Ascending aorta (tissue), 2 donors: ENCODE measurements around the gene BHLHE23. TPM values are rescaled to one million over a fixed set of nuclear protein-coding genes. Genes with fewer than 3 reads are reported as not detected.

ENCODE experiments used
- DNase-seq, 2 donors: peaks; one replicate each; pipeline ENCODE4 v3.0.0-alpha.2; 2019; ENCODE audit warnings: low spot score in 2 of 2
- H3K27ac ChIP-seq, 2 donors: fragments of 200-600 bp; sonication (generic); one replicate each; pipeline ENCODE4 v1.5.1; 2016 to 2017; ENCODE audit warnings: mild to moderate bottlenecking in 1 of 2
- H3K27me3 ChIP-seq: fragments of 200-600 bp; sonication (generic); one replicate; pipeline ENCODE4 v1.5.1; 2017
- H3K36me3 ChIP-seq, 2 donors: fragments of 200-600 bp; sonication (generic); one replicate each; pipeline ENCODE4 v1.5.1; 2016
- H3K4me1 ChIP-seq, 2 donors: fragments of 200-600 bp; sonication (generic); one replicate each; pipeline ENCODE4 v1.5.1; 2016 to 2017; ENCODE audit warnings: mild to moderate bottlenecking in 1 of 2
- H3K4me3 ChIP-seq, 2 donors: fragments of 200-600 bp; sonication (generic); one replicate each; pipeline ENCODE4 v1.5.1; 2016 to 2017; ENCODE audit warnings: mild to moderate bottlenecking in 1 of 2
- H3K9me3 ChIP-seq, 2 donors: fragments of 200-600 bp; sonication (generic); one replicate each; pipeline ENCODE4 v1.5.1; 2016
- CTCF ChIP-seq, 3 experiments: fragments of 200-600 bp in 2 of 3; fragments of 450-650 bp in 1 of 3; sonication (generic) in 2 of 3; IDR thresholded peaks; one replicate each; pipeline ENCODE4 v1.5.1; 2016 to 2019; ENCODE audit warnings: antibody characterized with exemption in 3 of 3, mild to moderate bottlenecking in 1 of 3, moderate library complexity in 1 of 3
- intact Hi-C: fragments of 100-400 bp; cut with DNase I; formaldehyde crosslinking; loops from one replicate; pipeline ENCODE4 v1.15.1; 2023
- total RNA-seq: library from RNA; depleted of rRNA; stranded (reverse); fragments of >200 nt; gene quantifications from one replicate; pipeline ENCODE4 v1.1.0, GENCODE V29; 2016

BHLHE23 gene
- total RNA-seq, 1 donor from 2014 or later = not detected

- intact Hi-C loops = no loop called here
- peaks cover 0 to 6% of the 10 kb centered on the region in 2 donors for H3K4me1 ChIP-seq
Observed at GRCh38 chr20:63011798-63012197, 5.0 kb upstream of the BHLHE23 start.

GRCh38 chr20:63009988-63010769, 3.4 kb upstream of the BHLHE23 start:
- DNase-seq = no peak
- H3K27ac ChIP-seq = no peak overlapping the region
- H3K27me3 ChIP-seq = peaks cover 39% of the 10 kb centered on the region
- H3K36me3 ChIP-seq = no peaks in the 10 kb centered on the region
- intact Hi-C loops = loop anchor here (1.0 kb wide), 3 partner anchors 38 to 137 kb away; no protein-coding TSS in a partner anchor
- no peak overlapping the region for H3K4me3 ChIP-seq
- H3K9me3 ChIP-seq = peaks cover 4 to 6% of the 10 kb centered on the region in 2 donors
- TF ChIP-seq CTCF (IDR thresholded peaks at IDR 0.05) = no peak
- H3K4me1 ChIP-seq = peaks cover 0 to 6% of the 10 kb centered on the region in 2 donors

More at GRCh38 chr20:63011798-63012197, 5.0 kb upstream of the BHLHE23 start:
- no peak for DNase-seq
- Histone ChIP-seq H3K27ac (no peak overlapping the region), H3K36me3 (no peaks in the 10 kb centered on the region), H3K9me3 (peaks cover 4 to 6% of the 10 kb centered on the region in 2 donors), H3K4me3 (no peak overlapping the region), H3K27me3 (peaks cover 28% of the 10 kb centered on the region)
- TF ChIP-seq CTCF (IDR thresholded peaks at IDR 0.05) = no peak

- Histone ChIP-seq H3K27me3 (peaks cover 45% of the 10 kb centered on the region), H3K4me1 (peaks cover 0 to 6% of the 10 kb centered on the region in 2 donors), H3K36me3 (no peaks in the 10 kb centered on the region), H3K4me3 (no peak overlapping the region), H3K27ac (no peak overlapping the region), H3K9me3 (peaks cover 4 to 6% of the 10 kb centered on the region in 2 donors)
- intact Hi-C loops = loop anchor here (1.0 kb wide), 3 partner anchors 37 to 136 kb away; no protein-coding TSS in a partner anchor
- DNase-seq = peak in 1 of 2 donors; percentile 77
- TF ChIP-seq CTCF (IDR thresholded peaks at IDR 0.05) = peak; percentile 82 to 98 (median 96)
Observed at GRCh38 chr20:63009045-63009961, 2.5 kb upstream of the BHLHE23 start.

GRCh38 chr20:63008541-63009044, 1.8 kb upstream of the BHLHE23 start:
- DNase-seq = no peak
- intact Hi-C loops = loop anchor here (1.0 kb wide), 3 partner anchors 36 to 135 kb away; no protein-coding TSS in a partner anchor
- H3K9me3 ChIP-seq = peaks cover 4 to 6% of the 10 kb centered on the region in 2 donors
- H3K4me3 ChIP-seq = no peak overlapping the region
- peaks cover 45% of the 10 kb centered on the region for H3K27me3 ChIP-seq
- no peak for TF ChIP-seq CTCF (IDR thresholded peaks at IDR 0.05)
- H3K36me3 ChIP-seq = no peaks in the 10 kb centered on the region
- no peak overlapping the region for H3K27ac ChIP-seq
- peaks cover 0 to 6% of the 10 kb centered on the region in 2 donors for H3K4me1 ChIP-seq
